Uterus (tissue), 2 donors: Measurements from ENCODE around the gene USP32.

Experiments
- CTCF ChIP-seq, 4 experiments: fragments of 200-600 bp in 2 of 4; fragments of 450-650 bp in 2 of 4; sonication (generic) in 2 of 4; IDR thresholded peaks; one replicate each; pipeline ENCODE4 v1.5.1; 2016 to 2019; ENCODE audit warnings: antibody characterized with exemption in 4 of 4, mild to moderate bottlenecking in 2 of 4, moderate library complexity in 1 of 4
- POLR2A ChIP-seq, 2 donors: fragments of 450-650 bp; IDR thresholded peaks; one replicate each; pipeline ENCODE4 v1.6.1; 2016; ENCODE audit warnings: antibody characterized with exemption in 2 of 2, mild to moderate bottlenecking in 1 of 2, moderate library complexity in 1 of 2

- TF ChIP-seq POLR2A (IDR thresholded peaks at IDR 0.05) (no peak), CTCF (IDR thresholded peaks at IDR 0.05) (no peak)
These were observed 234.4 kb downstream of the USP32 start for GRCh38 chr17:60157487-60158040.
